ENCODE results near the gene KIF5B.

DNA sequence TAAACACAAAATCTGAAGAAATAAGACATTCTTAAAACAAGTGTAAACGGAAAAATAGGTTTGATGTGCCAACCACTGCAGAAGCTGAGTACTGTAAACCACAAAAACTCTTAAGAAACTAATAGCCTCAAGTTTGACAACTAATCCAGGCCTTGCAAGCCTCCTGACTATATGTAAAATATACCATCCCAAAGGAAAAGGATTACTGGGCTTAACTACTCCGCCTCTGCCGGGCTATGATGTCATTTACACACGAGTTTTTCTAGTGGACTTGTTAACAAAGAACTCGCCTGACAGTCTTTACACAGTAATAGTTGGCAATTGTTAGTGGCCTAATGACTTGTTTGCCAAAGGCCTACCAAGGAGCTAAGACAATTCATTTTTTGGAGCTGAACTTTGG, 2.1 kb downstream of the KIF5B start:
- TF ChIP-seq POLR2AphosphoS5 (IDR thresholded peaks at IDR 0.05) (peak; percentile 42 to 64), POLR2A (IDR thresholded peaks at IDR 0.05; ENCODE audit: low read depth) (no peak), CTCF (IDR thresholded peaks at IDR 0.05) (no peak)

Measured in esophagus muscularis mucosa (tissue), 3 donors.